ENCODE results near the gene WNK1.
"Not testable (repeated sequence)": the region's sequence is repeated elsewhere in the genome, so short reads cannot be mapped to it uniquely, and the experiment has no call there.

DNA sequence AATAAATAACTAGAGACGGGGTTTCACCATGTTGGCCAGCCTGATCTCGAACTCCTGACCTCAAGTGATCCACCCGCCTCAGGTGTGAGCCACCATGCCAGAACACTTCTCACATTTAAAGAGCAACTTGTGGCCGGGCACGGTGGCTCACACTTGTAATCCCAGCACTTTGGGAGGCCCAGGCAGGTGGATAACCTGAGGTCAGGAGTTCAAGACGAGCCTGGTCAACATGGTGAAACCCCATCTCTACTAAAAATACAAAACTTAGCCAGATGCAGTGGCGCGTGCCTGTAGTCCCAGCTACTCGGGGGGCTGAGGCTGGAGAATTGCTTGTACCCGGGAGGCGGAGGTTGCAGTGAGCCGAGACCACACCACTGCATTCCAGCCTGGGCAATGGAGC, 183.5 kb downstream of the WNK1 start:
- TF ChIP-seq CTCF, POLR2A (IDR thresholded peaks at IDR 0.05): not testable (repeated sequence)

Data from adrenal gland (tissue), 5 donors.